Measurements from ENCODE around the gene GRK5. TPM values are rescaled to one million over a fixed set of nuclear protein-coding genes. Genes with fewer than 3 reads are reported as not detected.

The GRK5 gene
- total and polyA plus RNA-seq, 9 of the 15 experiments (the other 6 are each of a cell fraction or from before 2014, with no cell fraction given): 0.46 to 0.83 (median 0.67) TPM; not detected in 2

- H3K79me2 ChIP-seq (ENCODE audit: control insufficient read depth, insufficient read depth, low read length): no peaks in the 10 kb centered on the region
- H3K4me1 ChIP-seq (replicated peaks in 1 of 2; ENCODE audit: control insufficient read depth in 2 of 2, insufficient read depth in 2 of 2, low read length in 2 of 2): peaks cover 16 to 40% of the 10 kb centered on the region in 2 experiments
- no peak overlapping the region for H3K9ac ChIP-seq (ENCODE audit: insufficient read depth in 1 of 2, low read depth in 2 of 2, low read length in 2 of 2)
- FAIRE-seq (no peak), DNase-seq (ENCODE audit: extremely low read depth in 1 of 4, low spot score in 3 of 4) (no peak), ATAC-seq (no peak)
- no peak overlapping the region for H3K27ac ChIP-seq (ENCODE audit: extremely low read depth, low read depth, low read length)
- H3K36me3 ChIP-seq (ENCODE audit: control insufficient read depth, insufficient read depth, low read length): no peaks in the 10 kb centered on the region
- TF ChIP-seq OTX1 (CRISPR knock-in tag; IDR thresholded peaks at IDR 0.05) (no peak), TFE3 (CRISPR knock-in tag; IDR thresholded peaks at IDR 0.05) (no peak), ESRRB (CRISPR knock-in tag; IDR thresholded peaks at IDR 0.05; ENCODE audit: borderline replicate concordance) (no peak), NCOR1 (IDR thresholded peaks at IDR 0.05) (no peak), TGIF2 (CRISPR knock-in tag; IDR thresholded peaks at IDR 0.05) (no peak), RAD51 (IDR thresholded peaks at IDR 0.05; ENCODE audit: borderline replicate concordance, low read depth) (no peak), CBX2 (IDR thresholded peaks at IDR 0.05; ENCODE audit: insufficient read depth, low read length, poor library complexity, severe bottlenecking) (no peak), ATF2 (CRISPR knock-in tag; IDR thresholded peaks at IDR 0.05) (no peak), ZBTB5 (IDR thresholded peaks at IDR 0.05) (no peak), ZNF124 (CRISPR knock-in tag; IDR thresholded peaks at IDR 0.05) (no peak), HDAC3 (IDR thresholded peaks at IDR 0.05; ENCODE audit: borderline replicate concordance, partially characterized antibody) (no peak), MECOM (CRISPR knock-in tag; IDR thresholded peaks at IDR 0.05) (no peak), L3MBTL2 (IDR thresholded peaks at IDR 0.05) (no peak)
- ChIA-PET CTCF (ENCODE audit: low intra/inter-chr PET ratio) (no interaction called here), POLR2A (no interaction called here)
- no peak overlapping the region for H3K4me3 ChIP-seq
- intact Hi-C loops (cut with micrococcal nuclease): no loop called here
- no peak overlapping the region; the same call in 1 of the 2 replicates for H2AFZ ChIP-seq (ENCODE audit: low read depth, low read length)
- BruUV-seq (replicated peaks): no TSS peak
- 74% methylated on average over 3 of the region's 3 CpGs for WGBS (ENCODE audit: insufficient coverage, low coverage, missing lambda C conversion rate)
- H4K20me1 ChIP-seq (replicated peaks; ENCODE audit: control insufficient read depth, insufficient read depth, low read length): no peaks in the 10 kb centered on the region
- no peaks in the 10 kb centered on the region for H3K9me1 ChIP-seq (ENCODE audit: control insufficient read depth, insufficient read depth, low read length)
- in situ Hi-C loops (cut with MboI): no loop called here
- H3K9me3 ChIP-seq (replicated peaks; ENCODE audit: control insufficient read depth, insufficient read depth, low read depth, low read length): no peaks in the 10 kb centered on the region
- no peaks in the 10 kb centered on the region for H3K27me3 ChIP-seq (ENCODE audit: control insufficient read depth in 2 of 2, insufficient read depth in 2 of 2, low read length in 2 of 2)
- no peak overlapping the region for H3K4me2 ChIP-seq (ENCODE audit: insufficient read depth, low read length)
Measured at GRCh38 chr10:119248184-119248583, 40.8 kb downstream of the GRK5 start.

All from K562 (cell line).